Lung (tissue), 12 donors: ENCODE results near the gene CDH4. TPM values are rescaled to one million over a fixed set of nuclear protein-coding genes. Genes with fewer than 3 reads are reported as not detected.

ENCODE experiments used
- ATAC-seq: fragments of 200-7000 bp; cut with Tn5 transposase; one replicate; pipeline ENCODE4 v1.9.1; 2020; ENCODE audit warnings: moderate number of reproducible peaks; ENCODE audit not compliant: insufficient read depth, low FRiP score
- DNase-seq, 3 donors: peaks; one replicate each; pipeline ENCODE4 v3.0.0-alpha.2; 2013 to 2017
- H3K27ac ChIP-seq, 2 donors: one replicate each; pipeline ENCODE4 v1.5.1; 2013; ENCODE audit warnings: mild to moderate bottlenecking in 2 of 2, moderate library complexity in 2 of 2, control low read depth in 1 of 2, inconsistent platforms in 1 of 2, low read depth in 1 of 2, low read length in 1 of 2
- H3K27me3 ChIP-seq, 3 donors: one replicate each; pipeline ENCODE4 v1.5.1; 2013; ENCODE audit warnings: low read length in 2 of 3; ENCODE audit not compliant: control insufficient read depth in 3 of 3, insufficient read depth in 3 of 3
- H3K36me3 ChIP-seq, 4 donors: one replicate each; pipeline ENCODE4 v1.5.1; 2013; ENCODE audit warnings: low read length in 4 of 4, mild to moderate bottlenecking in 1 of 4, moderate library complexity in 1 of 4; ENCODE audit not compliant: control insufficient read depth in 4 of 4, insufficient read depth in 4 of 4
- H3K4me1 ChIP-seq, 5 donors: one replicate each; pipeline ENCODE4 v1.5.1; 2013; ENCODE audit warnings: low read length in 5 of 5, mild to moderate bottlenecking in 2 of 5, moderate library complexity in 1 of 5; ENCODE audit not compliant: control insufficient read depth in 5 of 5, insufficient read depth in 5 of 5
- H3K4me3 ChIP-seq: one replicate; pipeline ENCODE4 v1.5.1; 2013; ENCODE audit warnings: mild to moderate bottlenecking, control low read depth, moderate library complexity
- H3K9ac ChIP-seq, 2 donors: one replicate each; pipeline ENCODE4 v1.5.1; 2013; ENCODE audit warnings: low read length in 2 of 2, control low read depth in 1 of 2; ENCODE audit not compliant: insufficient read depth in 1 of 2
- H3K9me3 ChIP-seq, 4 donors: one replicate each; pipeline ENCODE4 v1.5.1; 2013; ENCODE audit warnings: low read length in 3 of 4, mild to moderate bottlenecking in 1 of 4, moderate library complexity in 1 of 4; ENCODE audit not compliant: control insufficient read depth in 4 of 4, insufficient read depth in 3 of 4
- CTCF ChIP-seq: IDR thresholded peaks from 2 replicates; pipeline ENCODE4 v1.5.1; 2012; ENCODE audit warnings: mild to moderate bottlenecking; ENCODE audit errors: control extremely low read depth, extremely low read depth
- WGBS, 2 donors: extraction: QIAGEN DNeasy Blood & Tissue Kit; methylation state at CpG; one replicate each; pipeline ENCODE4 v1.1.7; 2013; 5-methylcytosine and 5-hydroxymethylcytosine counted together
- polyA plus RNA-seq, 2 donors: library from polyadenylated mRNA; stranded (reverse); fragments of 200-250 nt; gene quantifications; one replicate each; pipeline ENCODE4 v1.2.1, GENCODE V29; 2013
- total RNA-seq, 2 donors: library from RNA; depleted of rRNA in 1 of 2; stranded (reverse); fragments of >200 nt in 1 of 2; gene quantifications; one replicate each; pipeline ENCODE4 v1.2.1, GENCODE V29; 2014 to 2021
- donor health status: control.
- donor health status: control.
- donor health status: Bipolar disorder and iron deficiency.
- donor health status: healthy.
- donor health status: DM: yes; HTN: yes; CAD: no.

Gene CDH4
- total and polyA plus RNA-seq, 4 donors: 0.10 to 2.1 (median 0.34) TPM

- no peak overlapping the region for H3K9ac ChIP-seq
- no peak for DNase-seq
- no peaks in the 10 kb centered on the region for H3K4me1 ChIP-seq
- peaks cover 0 to 4% (median 0%) of the 10 kb centered on the region in 3 donors for H3K27me3 ChIP-seq
- no peak for ATAC-seq
- H3K9me3 ChIP-seq: peaks cover 0 to 3% (median 1%) of the 10 kb centered on the region in 4 donors
- no peak overlapping the region for H3K4me3 ChIP-seq
- 92 to 95% methylated on average over 27 of the region's 27 CpGs for WGBS, 2 donors
- no peak overlapping the region for H3K27ac ChIP-seq
- no peak for TF ChIP-seq CTCF
- no peaks in the 10 kb centered on the region for H3K36me3 ChIP-seq
Observed at GRCh38 chr20:61280217-61280980, 28.3 kb downstream of the CDH4 start.

DNA sequence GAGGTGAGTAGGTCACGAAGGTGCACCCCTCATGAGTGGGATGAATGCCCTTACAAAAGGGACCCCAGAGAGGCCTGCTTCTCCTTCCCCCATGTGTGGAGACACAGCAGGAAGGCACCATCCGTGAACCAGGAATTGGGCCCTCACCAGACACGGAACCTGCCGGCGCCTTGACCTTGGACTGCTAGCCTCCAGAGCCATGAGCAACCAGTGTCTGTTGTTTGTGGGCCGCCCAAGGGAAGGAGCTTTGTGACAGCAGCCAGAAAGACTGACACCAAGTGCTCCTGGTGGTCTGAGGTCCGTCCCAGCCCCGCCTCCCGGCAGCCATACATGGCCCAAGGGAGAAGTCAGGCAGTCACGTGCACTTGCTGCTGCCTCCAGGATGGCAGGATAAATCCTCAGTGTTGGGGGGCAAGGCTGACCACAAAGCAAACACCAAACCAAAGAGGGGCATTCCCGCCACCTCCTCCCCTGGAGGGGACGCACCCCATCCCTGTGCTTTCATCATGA, 29.3 kb downstream of the CDH4 start:
- H3K4me3 ChIP-seq: no peak overlapping the region
- H3K27ac ChIP-seq: no peak overlapping the region
- TF ChIP-seq CTCF: no peak
- H3K36me3 ChIP-seq: no peaks in the 10 kb centered on the region
- H3K9me3 ChIP-seq: peaks cover 0 to 3% (median 1%) of the 10 kb centered on the region in 4 donors
- DNase-seq (no peak), ATAC-seq (no peak)
- no peak overlapping the region for H3K9ac ChIP-seq
- peaks cover 0 to 4% (median 0%) of the 10 kb centered on the region in 3 donors for H3K27me3 ChIP-seq
- H3K4me1 ChIP-seq: no peaks in the 10 kb centered on the region
- 84 to 86% methylated on average over 12 of the region's 12 CpGs for WGBS, 2 donors

DNA sequence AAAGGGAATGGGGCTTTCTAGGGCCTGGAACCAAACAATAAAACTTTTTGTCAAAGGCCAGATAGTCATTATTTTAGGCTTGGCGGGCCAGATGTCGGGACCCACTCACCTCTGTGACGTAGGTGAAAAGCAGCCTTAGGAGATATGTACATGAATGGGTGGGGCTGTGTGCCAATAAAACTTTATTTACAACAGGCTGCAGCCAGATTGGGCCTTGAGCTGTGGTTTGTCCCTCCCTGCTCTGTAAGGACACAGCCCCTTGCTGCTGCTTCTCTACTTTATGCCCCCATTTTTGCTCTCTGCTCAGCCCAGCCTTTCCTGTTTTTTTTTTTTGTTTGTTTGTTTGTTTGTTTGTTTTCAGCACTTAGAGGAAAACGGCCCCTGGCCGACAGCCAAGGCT, 32.7 kb downstream of the CDH4 start:
- peaks cover 0 to 2% (median 0%) of the 10 kb centered on the region in 5 donors for H3K4me1 ChIP-seq
- no peak for TF ChIP-seq CTCF
- H3K9ac ChIP-seq: no peak overlapping the region
- no peak overlapping the region for H3K27ac ChIP-seq
- H3K9me3 ChIP-seq: peaks cover 0 to 2% (median 0%) of the 10 kb centered on the region in 4 donors
- no peak for ATAC-seq
- DNase-seq: no peak
- H3K4me3 ChIP-seq: no peak overlapping the region
- H3K27me3 ChIP-seq: no peaks in the 10 kb centered on the region
- WGBS, 2 donors: 72 to 83% methylated on average over 5 of the region's 5 CpGs
- no peaks in the 10 kb centered on the region for H3K36me3 ChIP-seq
